Activated CD8-positive, alpha-beta memory T cell treated with anti-CD3 and anti-CD28 coated beads for 1 hour (primary cell): Measurements from ENCODE around the gene ABLIM3.

Experiments
- DNase-seq, 2 donors: peaks; one replicate each; pipeline ENCODE4 v3.0.0-alpha.2; 2020; ENCODE audit warnings: low read depth in 1 of 2; ENCODE audit errors: extremely low read depth in 1 of 2

Gene ABLIM3

DNA sequence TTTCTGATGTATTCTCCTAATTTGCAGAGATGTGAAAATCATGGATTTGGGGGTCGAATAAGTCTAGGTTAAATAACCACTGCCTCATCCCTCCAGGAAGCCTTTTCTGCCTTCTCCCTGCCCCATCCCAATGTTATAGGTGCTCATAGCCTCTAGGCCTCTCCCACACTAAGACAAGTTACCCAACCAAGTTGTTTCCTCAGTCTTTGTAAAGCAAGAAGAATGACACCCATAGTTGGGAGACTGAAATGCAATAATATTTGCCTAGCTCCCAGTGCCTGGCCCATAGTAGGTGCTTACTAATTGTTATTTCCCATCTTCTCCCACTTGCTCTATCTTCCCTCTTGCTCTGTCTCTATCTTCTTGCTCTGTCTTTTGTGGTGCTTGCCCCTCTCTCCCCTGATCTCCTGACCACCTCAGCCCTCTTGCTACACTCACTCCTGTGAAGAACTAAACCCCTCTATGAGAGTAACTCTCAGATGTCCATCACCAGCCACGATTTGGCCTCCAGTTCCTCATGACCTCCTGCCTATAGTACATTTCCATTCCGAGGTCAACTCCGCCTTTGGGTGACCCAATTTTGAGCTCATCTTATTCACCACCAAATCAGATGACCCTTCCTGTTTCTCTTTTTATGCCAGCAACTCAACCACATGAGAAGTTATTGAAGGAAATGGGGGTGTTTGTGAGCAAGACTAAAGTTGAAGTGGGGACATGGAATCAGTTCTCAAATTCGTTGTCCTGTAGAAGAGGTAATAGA is 137.3 kb downstream of the ABLIM3 start:
- no peak for DNase-seq

DNA sequence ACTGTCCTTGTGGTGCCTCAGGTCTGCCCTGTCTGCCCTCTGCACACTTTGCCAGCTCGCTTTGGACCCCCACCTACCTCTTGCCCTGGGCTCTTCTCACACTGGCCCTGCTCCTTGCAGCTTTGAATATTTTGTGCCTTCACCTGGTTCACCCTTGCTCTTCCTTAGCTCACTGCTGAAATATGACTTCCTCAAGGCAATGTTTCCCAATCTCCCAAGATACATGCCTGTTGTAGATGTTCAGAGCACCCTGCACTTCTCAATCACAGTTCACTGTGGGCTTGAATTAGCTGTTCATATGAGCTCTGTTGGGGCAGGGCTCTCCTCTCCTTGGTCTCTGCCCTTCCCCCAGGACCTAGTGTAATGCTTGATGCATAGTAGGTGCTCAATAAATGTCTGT is 138.4 kb downstream of the ABLIM3 start:
- DNase-seq = no peak

DNA sequence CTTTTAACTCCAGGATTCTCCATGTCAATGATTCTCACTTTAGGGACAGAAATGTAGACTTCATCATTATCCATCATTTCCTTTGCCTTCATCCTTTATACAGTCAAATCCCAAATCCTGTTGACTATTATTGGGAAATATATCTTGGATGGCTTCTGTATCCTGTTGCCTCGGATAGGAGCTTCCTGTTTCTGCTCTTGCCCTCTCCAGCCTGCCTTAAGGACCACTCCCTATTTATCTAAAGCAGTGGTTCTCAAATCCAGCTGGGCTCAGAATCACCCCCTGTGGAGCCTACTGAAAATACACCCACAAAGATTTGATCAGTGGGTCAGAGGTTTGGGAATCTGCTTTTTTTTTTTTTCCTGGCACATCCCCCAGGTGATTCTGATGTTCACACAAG is 138.8 kb downstream of the ABLIM3 start:
- no peak for DNase-seq

DNA sequence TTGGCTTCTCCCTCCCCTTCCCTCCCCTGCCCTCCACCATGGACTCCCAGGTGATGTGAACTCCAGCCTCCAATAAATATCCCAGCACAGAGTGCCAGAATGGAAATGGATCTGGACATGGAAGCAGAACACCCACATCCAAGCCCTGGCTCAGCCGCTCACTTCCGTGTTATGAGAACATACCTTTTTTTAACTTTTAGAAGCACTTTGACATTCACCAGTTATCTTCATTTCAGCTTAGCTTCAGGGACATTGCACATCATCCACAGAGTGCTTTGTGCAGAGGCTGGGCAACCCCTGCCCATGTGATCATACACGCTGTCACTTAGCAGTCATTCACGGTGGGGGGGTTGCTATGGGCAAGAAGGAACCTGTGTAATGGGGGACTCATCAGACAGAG is 139.5 kb downstream of the ABLIM3 start:
- no peak for DNase-seq

DNA sequence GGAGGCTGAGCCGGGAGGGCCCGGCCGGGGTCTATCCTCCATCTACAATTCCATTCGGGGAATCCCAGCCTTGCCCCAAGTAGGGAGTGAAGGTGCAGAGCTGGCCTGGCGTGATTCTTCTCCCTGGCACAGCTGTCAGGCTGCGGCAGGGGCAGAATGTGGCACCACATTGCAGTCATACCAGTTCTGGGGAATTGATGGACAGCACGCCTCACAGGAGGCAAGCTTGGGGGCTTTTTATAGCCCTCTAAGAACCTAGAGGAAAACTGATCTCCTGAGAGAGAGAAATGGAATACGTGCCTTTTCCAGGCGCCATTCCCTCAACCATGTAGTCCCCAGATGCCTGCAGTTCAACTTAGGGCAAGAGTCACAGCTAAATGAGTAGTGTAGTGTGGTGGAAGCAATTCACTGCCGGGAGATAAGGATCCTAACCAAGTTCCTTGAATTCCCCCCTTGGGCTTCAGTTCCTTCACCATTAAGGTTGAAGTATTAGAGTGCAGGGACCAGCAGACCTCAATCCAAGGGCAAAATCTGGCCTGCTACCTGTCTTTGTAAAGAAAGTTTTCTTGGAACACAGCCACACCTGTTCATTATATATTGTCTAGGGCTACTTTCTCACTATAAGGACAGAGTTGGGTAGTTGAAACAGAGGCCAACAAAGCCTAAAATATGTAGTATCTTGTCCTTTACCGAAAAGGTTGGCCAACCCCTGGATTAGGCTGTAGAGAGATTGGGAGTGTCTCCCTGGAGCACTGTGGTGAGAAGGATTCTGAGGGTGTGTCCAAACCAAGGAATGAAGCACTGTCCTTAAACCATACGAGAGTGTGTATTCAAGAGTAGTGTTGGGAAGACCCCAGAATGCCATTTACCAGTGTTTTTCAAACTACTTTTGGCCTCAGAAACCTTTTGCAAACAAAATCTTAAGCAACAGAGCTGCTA is 141.0 kb downstream of the ABLIM3 start:
- no peak for DNase-seq

DNA sequence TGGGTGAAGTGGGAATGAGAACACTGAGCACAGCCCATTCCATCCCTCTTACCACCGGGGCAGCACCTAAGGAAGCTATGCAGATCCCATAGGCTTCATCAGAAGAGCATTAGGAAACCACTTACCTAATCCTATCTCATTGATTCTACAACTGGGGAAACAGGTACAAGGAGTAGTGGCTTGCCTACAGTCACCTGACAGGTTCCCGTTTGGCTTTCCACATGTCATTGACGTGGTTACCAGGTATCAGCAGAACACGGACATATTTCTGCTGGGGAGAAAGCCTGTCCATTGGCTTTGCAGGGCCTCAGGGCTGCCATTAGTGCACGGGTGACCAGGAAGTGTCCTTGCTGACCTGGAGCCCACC is 141.7 kb downstream of the ABLIM3 start:
- DNase-seq = no peak

DNA sequence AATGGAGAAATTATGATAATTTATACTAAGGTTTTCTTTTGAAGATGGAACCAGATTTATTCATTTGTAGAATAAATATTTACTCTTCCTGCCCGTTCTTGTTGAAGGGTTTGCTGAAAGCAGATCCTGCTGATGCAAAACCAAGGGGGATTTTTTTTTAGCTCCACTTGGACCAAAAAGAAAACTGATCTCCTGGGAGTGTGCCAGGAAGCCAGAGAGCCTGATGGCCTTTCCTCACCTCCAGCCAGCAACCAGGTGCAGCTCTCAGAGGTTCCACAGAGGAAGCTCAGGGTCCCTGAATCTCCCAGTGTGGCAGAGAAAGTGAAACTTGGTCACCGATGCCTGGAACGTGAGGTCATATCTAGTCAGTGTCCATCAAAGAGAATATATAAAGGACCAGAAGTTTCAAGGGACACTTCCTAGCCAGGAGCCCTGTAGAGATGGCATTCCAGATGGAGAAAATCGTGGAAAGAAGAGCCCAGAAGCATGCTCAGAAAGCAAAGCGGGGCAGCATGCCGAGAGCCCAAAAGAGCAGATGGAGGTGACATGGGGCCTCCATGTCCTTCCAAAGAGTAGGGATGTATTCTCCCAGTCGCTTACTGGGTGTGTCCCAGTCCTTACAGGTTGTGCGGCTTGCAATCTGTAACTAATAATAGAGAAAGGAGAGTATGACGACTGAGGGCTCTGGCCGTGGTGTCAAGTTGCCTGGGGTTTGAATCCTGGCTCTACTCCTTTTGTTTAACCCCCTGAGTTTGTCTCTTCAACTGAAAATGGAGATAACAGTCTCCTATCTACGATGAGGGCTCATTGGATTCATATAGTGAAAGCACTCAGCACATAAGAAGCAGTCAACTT is 142.6 kb downstream of the ABLIM3 start:
- no peak for DNase-seq

DNA sequence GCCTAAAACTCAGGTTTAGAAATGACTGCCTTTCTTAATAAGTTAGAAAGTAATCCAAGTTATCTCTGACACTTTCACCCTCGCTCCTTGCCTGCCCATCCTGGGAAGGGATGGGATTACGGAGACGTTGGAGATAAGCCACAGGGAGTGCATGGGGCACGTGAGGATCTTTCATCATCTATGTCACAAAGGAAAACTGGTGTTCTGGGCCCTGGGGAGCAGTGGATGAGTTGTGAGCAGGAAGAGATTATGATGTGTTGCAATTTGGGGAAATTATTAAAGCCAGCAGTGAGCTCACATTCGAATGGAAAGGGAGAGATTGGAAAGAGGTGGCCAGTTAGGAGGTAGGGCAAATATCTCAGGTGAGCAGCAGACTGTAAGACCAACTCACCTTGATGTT is 143.2 kb downstream of the ABLIM3 start:
- DNase-seq = no peak

DNA sequence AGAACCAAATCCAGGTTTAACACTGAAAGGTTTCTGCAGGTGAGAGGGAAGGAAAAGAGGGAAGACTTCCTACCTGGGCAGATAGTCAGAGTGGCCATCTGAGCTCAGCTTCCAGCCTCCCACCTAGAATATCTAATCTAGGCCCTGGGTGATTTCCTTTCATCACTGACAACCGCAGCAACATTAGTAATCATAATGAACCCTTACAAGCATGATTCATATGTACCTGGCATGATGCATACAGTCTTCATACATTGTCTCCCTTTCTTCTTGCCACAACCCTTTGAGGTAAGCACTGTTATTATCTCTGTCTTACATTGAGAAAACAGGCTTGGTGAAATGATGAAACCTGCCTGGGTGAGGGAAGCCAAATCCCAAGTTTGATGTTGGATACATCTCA is 143.9 kb downstream of the ABLIM3 start:
- DNase-seq = no peak

DNA sequence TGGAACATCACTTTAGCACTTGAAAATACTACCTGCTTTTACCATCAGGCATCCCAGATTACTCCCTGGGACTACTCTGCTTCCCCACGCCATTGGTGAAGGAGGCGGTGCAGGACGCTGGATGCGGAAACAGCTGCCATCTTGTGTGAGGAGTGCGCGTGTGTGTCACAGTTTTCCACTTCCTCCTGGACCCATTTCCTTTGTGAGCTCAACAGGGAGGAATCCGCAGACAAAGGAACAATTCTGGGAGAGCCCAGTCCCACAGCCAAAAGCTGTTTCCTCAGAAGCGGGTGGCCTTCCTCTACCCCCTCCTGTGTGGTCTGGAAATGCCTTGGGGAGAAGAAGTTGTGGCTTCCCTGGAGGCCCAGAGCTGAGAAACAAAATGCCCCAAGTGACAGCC is 147.1 kb downstream of the ABLIM3 start:
- no peak for DNase-seq

DNA sequence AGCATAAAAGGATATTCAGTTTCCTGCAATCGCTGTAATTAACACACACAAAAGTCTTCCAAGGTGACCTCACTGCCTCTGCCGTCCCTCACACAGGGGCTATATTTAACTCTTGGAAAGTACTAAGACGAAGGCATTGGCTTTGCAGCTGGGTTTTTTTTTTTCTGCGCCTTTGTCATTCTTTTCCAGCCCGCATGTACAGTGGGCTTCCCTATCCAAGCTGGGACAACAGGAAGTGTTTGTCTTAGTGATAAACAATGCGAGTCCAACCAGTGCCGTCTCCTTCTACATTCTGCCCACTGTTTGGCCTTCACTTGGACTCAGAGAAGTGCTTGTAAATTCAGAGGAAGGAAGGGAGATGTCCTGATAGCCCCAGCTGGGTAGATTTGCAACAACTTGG is 148.0 kb downstream of the ABLIM3 start:
- DNase-seq = no peak

DNA sequence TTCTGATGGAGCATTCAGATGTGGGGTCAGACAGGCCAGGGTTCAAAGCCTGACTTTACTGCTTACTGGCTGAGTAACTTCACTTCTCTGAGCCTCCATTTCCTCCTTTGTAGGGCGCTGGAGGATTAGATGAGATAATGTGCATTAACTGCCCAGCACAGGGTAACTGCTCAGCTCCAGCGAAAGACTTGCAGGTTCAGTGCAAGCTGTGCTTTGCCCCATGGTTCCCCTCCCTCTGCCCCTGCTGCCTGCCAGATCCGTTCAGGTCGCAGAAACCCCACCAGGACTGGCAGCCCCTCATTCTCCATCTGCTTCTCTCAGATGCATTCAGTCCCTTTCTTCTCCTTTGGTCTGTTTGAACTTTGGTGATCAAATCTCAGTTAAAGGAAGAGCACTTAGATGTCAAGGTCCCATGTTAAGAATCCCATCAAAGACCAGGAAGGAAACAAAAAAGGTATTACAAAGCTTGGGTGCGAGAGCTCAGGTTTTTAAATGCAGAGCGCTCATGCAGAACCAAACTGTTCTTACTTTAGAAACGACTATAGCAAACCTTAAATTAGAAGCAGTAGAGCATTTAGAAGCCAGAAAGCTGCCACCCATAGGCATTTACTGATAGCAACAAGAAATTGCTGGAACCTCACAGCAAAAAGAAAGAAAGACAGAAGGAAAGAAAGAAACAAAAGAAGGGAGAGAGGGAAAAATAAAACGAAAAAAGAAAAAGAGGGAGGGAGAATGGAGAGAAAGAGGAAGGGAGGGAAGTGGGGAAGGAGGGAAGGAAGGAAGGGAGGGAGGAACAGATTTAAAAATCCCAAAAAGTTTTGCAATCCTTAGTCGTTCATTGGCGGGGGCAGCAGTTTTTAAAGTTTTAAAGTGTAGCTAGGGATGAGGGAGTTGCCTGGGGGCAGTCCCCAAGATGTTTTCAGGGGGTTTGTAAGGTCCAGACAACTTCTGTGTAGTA is 153.9 kb downstream of the ABLIM3 start:
- DNase-seq = no peak

DNA sequence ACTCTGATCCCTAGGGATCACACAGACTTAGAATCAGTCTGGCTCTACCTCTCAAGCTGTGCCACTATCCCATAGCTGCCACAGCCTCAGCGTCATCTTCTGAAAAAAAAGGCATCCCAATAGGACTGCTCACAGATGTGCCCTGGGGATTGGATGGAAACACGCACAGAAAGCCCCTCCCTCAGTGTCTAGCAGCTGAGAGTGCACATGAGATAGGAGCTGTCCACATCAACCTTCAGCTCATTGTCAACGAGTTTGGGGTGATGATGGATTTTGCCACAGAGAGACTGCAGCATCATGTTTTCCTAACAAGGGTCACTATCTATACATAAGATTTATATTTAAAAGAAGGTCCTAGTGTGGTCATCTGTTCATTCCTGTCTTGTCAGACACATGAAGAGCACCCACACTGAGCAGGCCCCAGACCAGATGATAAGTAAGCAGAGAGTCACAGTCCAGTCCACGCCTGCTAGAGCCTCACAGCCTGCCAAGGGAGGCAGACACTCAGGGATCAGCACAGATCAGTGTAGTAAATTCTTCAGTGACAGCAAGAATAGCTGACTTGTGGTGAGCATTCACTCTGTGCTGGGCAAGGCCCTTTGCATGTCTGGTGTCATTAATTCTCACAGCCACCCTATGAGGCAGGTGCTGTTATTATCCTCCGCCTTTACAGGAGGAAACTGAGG is 156.2 kb downstream of the ABLIM3 start:
- DNase-seq = no peak

DNA sequence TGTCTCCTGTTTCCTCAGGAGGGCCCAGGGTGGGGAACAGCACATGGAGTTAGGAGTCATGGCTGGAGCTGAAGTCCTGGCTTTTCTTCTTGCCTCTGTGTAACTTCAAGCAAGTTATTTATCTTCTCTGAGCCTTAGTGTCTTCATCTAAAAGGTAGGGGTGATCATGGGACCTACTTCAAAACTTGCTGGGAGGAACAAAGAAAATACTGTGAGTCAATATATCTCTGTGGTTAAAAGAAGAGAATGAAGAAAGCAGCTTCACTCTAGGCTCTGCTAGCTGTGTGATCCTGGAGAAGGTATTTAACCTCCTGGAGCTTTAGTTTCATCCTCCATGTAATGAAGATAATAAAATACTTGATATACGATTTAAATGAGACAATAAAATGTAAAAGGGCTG is 156.9 kb downstream of the ABLIM3 start:
- DNase-seq = no peak

DNA sequence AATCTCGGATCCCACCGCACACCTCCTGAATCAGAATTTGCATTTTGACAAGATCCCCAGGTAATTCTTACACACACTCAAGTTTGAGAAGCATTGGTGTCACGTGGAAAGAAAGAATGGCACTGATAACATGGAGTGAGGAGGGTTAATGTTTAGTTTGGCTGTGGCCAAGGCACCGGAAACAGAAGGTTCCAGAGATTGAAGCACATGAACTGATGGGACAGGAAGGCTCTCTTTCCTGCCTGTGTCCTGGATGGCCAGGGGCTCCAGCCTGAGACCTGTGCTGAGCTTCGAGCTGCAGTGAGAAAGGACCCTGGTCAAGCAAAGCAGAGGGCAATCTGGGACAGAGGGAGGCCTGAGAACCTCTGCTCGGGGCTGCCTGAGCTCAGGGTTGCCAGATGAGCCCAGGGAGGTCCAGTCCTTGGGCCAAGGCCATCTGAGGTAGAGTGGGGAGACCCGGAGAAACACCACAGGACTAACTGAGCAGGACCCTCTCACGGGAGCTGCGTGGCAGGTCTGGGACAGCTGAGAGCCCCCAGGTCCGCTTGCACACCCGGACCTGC is 157.6 kb downstream of the ABLIM3 start:
- DNase-seq = no peak

DNA sequence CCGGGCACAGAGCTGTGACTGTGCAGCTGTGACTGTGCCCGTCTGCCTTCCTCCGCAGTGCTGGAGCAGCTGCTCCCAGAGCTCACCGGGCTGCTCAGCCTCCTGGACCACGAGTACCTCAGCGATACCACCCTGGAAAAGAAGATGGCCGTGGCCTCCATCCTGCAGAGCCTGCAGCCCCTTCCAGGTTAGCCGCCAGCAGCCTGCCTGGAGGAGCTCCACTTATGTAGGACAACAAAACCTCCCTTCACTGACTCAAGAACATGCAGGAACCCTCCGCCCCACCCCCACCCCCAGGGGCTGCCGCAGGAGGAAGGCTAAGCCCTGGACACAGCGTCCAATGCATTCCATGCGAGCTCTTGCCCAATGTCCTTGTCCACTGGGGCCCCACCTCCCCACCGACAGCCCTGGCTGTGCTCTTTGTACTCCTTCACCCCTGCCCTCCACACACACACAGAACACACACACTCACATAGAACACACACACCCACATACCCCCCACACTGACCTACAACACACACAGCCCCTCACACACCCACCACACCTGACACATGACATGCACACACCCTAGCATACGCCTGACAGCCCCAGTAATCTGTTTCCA is 158.3 kb downstream of the ABLIM3 start:
- no peak for DNase-seq

DNA sequence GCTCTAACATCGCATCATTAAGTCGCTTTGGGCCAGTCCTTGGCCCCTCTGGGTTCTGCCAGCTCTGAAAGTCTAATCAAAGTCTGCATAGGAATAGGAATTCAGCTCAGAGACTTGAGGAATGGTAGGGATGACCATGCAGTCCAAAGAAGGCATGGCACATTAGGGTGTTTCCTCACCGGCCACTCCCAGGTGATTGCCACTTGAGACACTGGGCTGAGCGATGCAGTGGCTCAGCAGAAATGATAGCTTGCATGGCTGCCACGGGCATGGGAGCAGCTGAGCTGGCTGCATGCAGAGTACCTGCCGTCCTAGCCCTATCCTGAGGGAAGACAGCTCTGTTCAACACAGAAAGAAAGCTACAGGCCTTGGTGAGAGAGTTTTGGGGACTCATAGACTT is 159.1 kb downstream of the ABLIM3 start:
- no peak for DNase-seq

DNA sequence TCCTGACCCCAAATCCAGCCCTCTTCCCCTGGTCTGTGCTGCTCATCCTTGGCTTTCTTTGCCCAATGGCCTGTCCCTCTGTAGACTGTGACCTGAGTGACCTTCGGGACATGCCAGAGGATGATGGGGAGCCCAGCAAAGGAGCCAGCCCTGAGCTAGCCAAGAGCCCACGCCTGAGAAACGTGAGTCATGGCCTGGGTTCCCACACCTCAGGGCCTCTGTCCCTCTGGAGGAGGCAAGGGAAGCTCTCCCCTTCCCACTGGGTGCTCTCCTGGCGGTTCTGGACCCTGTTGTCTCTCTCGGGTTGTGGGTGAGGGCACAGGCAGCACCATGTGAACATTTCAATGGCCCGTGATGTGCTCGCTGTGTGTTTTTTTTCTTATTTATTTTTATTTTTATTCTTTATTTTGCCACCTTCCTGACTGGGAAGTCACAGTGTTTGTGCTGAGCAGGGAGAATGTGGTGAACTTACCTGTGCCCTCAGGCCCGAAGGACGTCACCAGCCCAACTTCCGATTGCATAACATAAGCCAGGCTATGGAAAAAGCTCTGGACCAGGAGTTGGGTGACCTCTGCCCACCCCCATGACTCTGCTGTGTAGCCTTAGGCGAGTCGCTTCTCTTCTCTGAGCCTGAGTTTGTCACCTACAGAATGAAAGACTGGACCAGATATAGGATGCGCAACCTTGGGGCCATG is 159.9 kb downstream of the ABLIM3 start:
- DNase-seq = no peak
